Endothelial cell (in vitro differentiated cells): Measurements from ENCODE around the gene SPACA9. TPM values are rescaled to one million over a fixed set of nuclear protein-coding genes. Genes with fewer than 3 reads are reported as not detected.

Source experiments
- DNase-seq: peaks from one replicate; pipeline ENCODE4 v3.0.0; 2021; ENCODE audit warnings: low spot score
- H3K27ac Mint-ChIP-seq: one replicate; pipeline ENCODE4 v1.8.0; 2021; ENCODE audit warnings: mixed read lengths, inconsistent platforms; ENCODE audit not compliant: unreplicated experiment
- H3K27me3 Mint-ChIP-seq: one replicate; pipeline ENCODE4 v1.8.0; 2021; ENCODE audit warnings: mild to moderate bottlenecking, moderate library complexity, mixed read lengths, inconsistent platforms; ENCODE audit not compliant: unreplicated experiment
- H3K36me3 Mint-ChIP-seq: one replicate; pipeline ENCODE4 v1.8.0; 2021; ENCODE audit warnings: mild to moderate bottlenecking, low read depth, mixed read lengths, inconsistent platforms; ENCODE audit not compliant: unreplicated experiment
- H3K4me1 Mint-ChIP-seq: one replicate; pipeline ENCODE4 v1.8.0; 2021; ENCODE audit warnings: mild to moderate bottlenecking, mixed read lengths, inconsistent platforms; ENCODE audit not compliant: unreplicated experiment
- H3K4me3 Mint-ChIP-seq: one replicate; pipeline ENCODE4 v1.8.0; 2021; ENCODE audit warnings: mild to moderate bottlenecking, mixed read lengths, inconsistent platforms; ENCODE audit not compliant: unreplicated experiment
- H3K9me3 Mint-ChIP-seq: one replicate; pipeline ENCODE4 v1.8.0; 2021; ENCODE audit warnings: mixed read lengths, inconsistent platforms; ENCODE audit not compliant: unreplicated experiment
- CTCF ChIP-seq: fragments of 200-600 bp; sonication (generic); IDR thresholded peaks from one replicate; pipeline ENCODE4 v1.5.0; 2021; ENCODE audit warnings: antibody characterized with exemption; ENCODE audit not compliant: unreplicated experiment
- total RNA-seq: library from RNA; stranded (reverse); fragmentation: NEBNext Ultra II Directional; extraction: Animal tissue kit (Norgen Biotek cat#: 25700); gene quantifications from one replicate; pipeline ENCODE4 v1.2.1, GENCODE V29; 2021; ENCODE audit not compliant: unreplicated experiment

Gene SPACA9
- total RNA-seq, 1 donor from 2014 or later: 2.7 TPM

- no peaks in the 10 kb centered on the region for H3K9me3 Mint-ChIP-seq
- peak within 1 kb of the TSS; percentile 89 for H3K4me3 Mint-ChIP-seq
- H3K27ac Mint-ChIP-seq: peak within 1 kb of the TSS; percentile 82
- no peaks in the 10 kb centered on the region for H3K36me3 Mint-ChIP-seq
- no peak for TF ChIP-seq CTCF
- H3K4me1 Mint-ChIP-seq: peaks cover 4% of the 10 kb centered on the region
- peak; percentile 82 for DNase-seq
- peaks cover 5% of the 10 kb centered on the region for H3K27me3 Mint-ChIP-seq
These were observed 639 bp upstream of the SPACA9 start, which contains the start of gene AK8 for GRCh38 chr9:132877824-132878694. Gene AK8, minus strand, starts transcription at chr9:132878284. Its CDS starts 29 bp downstream, at chr9:132878255.

GRCh38 chr9:132879457-132880323 is 992 bp downstream of the SPACA9 start:
- no peak for DNase-seq
- peak overlapping the region; percentile 82 for H3K27ac Mint-ChIP-seq
- no peaks in the 10 kb centered on the region for H3K36me3 Mint-ChIP-seq
- no peaks in the 10 kb centered on the region for H3K9me3 Mint-ChIP-seq
- H3K4me1 Mint-ChIP-seq: peaks cover 4% of the 10 kb centered on the region
- no peak for TF ChIP-seq CTCF
- H3K4me3 Mint-ChIP-seq: peak overlapping the region; percentile 89
- H3K27me3 Mint-ChIP-seq: peaks cover 9% of the 10 kb centered on the region

DNA sequence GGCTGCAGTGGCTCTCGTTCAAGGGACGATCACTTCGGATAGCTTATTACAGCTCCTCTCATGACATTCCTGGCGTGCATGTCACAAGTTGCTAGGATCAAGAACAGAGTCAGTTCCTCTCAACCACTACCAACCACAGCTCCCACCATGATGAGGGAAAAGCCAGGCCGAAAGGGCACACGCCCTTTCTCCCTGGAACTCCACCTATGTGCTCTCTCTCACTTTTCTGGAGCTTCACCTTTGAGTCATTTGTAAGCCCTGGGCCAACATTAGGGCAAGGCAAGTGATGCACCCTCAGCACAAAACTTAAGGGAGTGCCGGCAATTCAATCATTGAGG is 1.6 kb downstream of the SPACA9 start:
- Mint-ChIP-seq H3K4me3 (peak overlapping the region; percentile 8), H3K9me3 (no peaks in the 10 kb centered on the region), H3K27ac (no peak overlapping the region), H3K27me3 (peaks cover 9% of the 10 kb centered on the region), H3K36me3 (no peaks in the 10 kb centered on the region), H3K4me1 (peaks cover 4% of the 10 kb centered on the region)
- DNase-seq: no peak
- no peak for TF ChIP-seq CTCF

DNA sequence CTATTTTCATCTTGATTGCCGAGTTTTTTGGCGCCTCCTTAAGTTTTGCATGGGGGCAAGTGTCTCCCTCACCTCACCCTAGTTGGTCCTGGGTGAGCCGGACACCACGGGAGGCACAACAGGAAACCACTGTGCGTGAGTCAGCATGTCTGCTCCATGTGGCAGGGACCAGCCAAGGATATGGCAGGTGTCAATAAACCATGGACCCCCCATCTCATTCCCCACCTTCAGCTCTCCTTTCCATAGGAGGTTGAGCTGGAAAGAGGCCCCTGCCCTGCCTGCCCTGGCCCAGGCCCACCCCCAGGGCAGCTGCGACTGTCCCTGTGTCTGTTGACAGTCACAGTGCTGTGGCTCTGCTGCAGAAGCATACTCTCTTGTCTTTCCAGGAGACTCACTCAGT is 3.1 kb downstream of the SPACA9 start:
- H3K27ac Mint-ChIP-seq: no peak overlapping the region
- TF ChIP-seq CTCF: no peak
- no peak overlapping the region for H3K4me3 Mint-ChIP-seq
- H3K9me3 Mint-ChIP-seq: no peaks in the 10 kb centered on the region
- H3K36me3 Mint-ChIP-seq: no peaks in the 10 kb centered on the region
- DNase-seq: no peak
- H3K4me1 Mint-ChIP-seq: peaks cover 4% of the 10 kb centered on the region
- H3K27me3 Mint-ChIP-seq: peaks cover 9% of the 10 kb centered on the region

DNA sequence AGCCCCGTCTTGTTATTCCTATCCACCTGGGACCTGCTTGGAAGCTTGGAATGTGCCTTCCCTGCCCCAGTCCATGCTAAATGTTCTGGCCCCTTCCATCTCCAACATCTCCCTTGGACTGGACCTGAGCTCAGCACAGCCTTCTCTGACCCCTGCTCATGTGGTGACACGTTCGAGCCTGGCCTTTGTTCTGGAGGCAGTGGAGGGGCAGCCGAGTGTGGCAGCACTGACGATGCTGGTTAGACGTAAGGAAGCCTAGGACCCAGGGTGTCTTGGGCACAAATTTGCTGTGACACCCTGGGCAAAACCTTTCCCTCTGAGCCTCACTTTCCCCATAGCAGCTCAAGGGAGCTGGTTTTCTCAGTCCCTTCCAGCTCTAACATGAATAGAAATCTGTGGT is 3.9 kb downstream of the SPACA9 start:
- Mint-ChIP-seq H3K27ac (no peak overlapping the region), H3K9me3 (no peaks in the 10 kb centered on the region), H3K36me3 (no peaks in the 10 kb centered on the region), H3K4me1 (peaks cover 4% of the 10 kb centered on the region), H3K4me3 (no peak overlapping the region), H3K27me3 (peaks cover 11% of the 10 kb centered on the region)
- TF ChIP-seq CTCF: no peak
- no peak for DNase-seq
